A375 (cell line): Measurements from ENCODE around the gene PPP3R2. TPM values are rescaled to one million over a fixed set of nuclear protein-coding genes. Genes with fewer than 3 reads are reported as not detected.

ENCODE experiments used
- total RNA-seq: library from RNA; depleted of rRNA; stranded (reverse); fragments of >200 nt; shearing (Covaris generic); gene quantifications from 2 replicates; pipeline ENCODE4 v1.2.3, GENCODE V29; 2014; rRNA removed

PPP3R2 gene
- total RNA-seq, result not detected in 2 replicates

GRCh38 chr9:101594796-101595195, at the start of gene PPP3R2:
PPP3R2 (minus strand) TSS chr9:101594969; CDS start chr9:101594921, 48 bp downstream.

Other genes starting within 250 kb of the PPP3R2 start
- gene BAAT, start 210.0 kb downstream of the PPP3R2 start, total RNA-seq, result 0.05 and 0.08 TPM in 2 replicates
- 11.0 and 11.9 TPM in 2 replicates for gene MRPL50, start 196.4 kb downstream of the PPP3R2 start, total RNA-seq
- gene ZNF189, start 196.1 kb downstream of the PPP3R2 start, total RNA-seq, result 7.5 and 8.8 TPM in 2 replicates
- gene ALDOB, start 159.2 kb downstream of the PPP3R2 start, total RNA-seq, result not detected in 2 replicates
- 34.6 and 44.7 TPM in 2 replicates for gene RNF20, start 61.1 kb downstream of the PPP3R2 start, total RNA-seq
- not detected in 2 replicates for gene GRIN3A, start 143.7 kb upstream of the PPP3R2 start, total RNA-seq